Ascending aorta (tissue), 2 donors: ENCODE data around the gene EML4. TPM values are rescaled to one million over a fixed set of nuclear protein-coding genes. Genes with fewer than 3 reads are reported as not detected.

Source experiments
- DNase-seq, 2 donors: peaks; one replicate each; pipeline ENCODE4 v3.0.0-alpha.2; 2019; ENCODE audit warnings: low spot score in 2 of 2
- H3K27ac ChIP-seq, 2 donors: fragments of 200-600 bp; sonication (generic); one replicate each; pipeline ENCODE4 v1.5.1; 2016 to 2017; ENCODE audit warnings: mild to moderate bottlenecking in 1 of 2
- H3K27me3 ChIP-seq: fragments of 200-600 bp; sonication (generic); one replicate; pipeline ENCODE4 v1.5.1; 2017
- H3K36me3 ChIP-seq, 2 donors: fragments of 200-600 bp; sonication (generic); one replicate each; pipeline ENCODE4 v1.5.1; 2016
- H3K4me1 ChIP-seq, 2 donors: fragments of 200-600 bp; sonication (generic); one replicate each; pipeline ENCODE4 v1.5.1; 2016 to 2017; ENCODE audit warnings: mild to moderate bottlenecking in 1 of 2
- H3K4me3 ChIP-seq, 2 donors: fragments of 200-600 bp; sonication (generic); one replicate each; pipeline ENCODE4 v1.5.1; 2016 to 2017; ENCODE audit warnings: mild to moderate bottlenecking in 1 of 2
- H3K9me3 ChIP-seq, 2 donors: fragments of 200-600 bp; sonication (generic); one replicate each; pipeline ENCODE4 v1.5.1; 2016
- intact Hi-C: fragments of 100-400 bp; cut with DNase I; formaldehyde crosslinking; loops from one replicate; pipeline ENCODE4 v1.15.1; 2023
- total RNA-seq: library from RNA; depleted of rRNA; stranded (reverse); fragments of >200 nt; gene quantifications from one replicate; pipeline ENCODE4 v1.1.0, GENCODE V29; 2016
- TF ChIP-seq, protein P1 (sequence below), 3 experiments: fragments of 200-600 bp in 2 of 3; fragments of 450-650 bp in 1 of 3; sonication (generic) in 2 of 3; IDR thresholded peaks; one replicate each; pipeline ENCODE4 v1.5.1; 2016 to 2019; ENCODE audit warnings: antibody characterized with exemption in 3 of 3, mild to moderate bottlenecking in 1 of 3, moderate library complexity in 1 of 3

EML4 gene
- total RNA-seq, 1 donor from 2014 or later = 25.2 TPM

GRCh38 chr2:42224422-42225067 is 55.4 kb downstream of the EML4 start:
- intact Hi-C loops = no loop called here
- no peaks in the 10 kb centered on the region for H3K27me3 ChIP-seq
- H3K4me3 ChIP-seq = no peak overlapping the region
- peaks cover 0 to 6% of the 10 kb centered on the region in 2 donors for H3K4me1 ChIP-seq
- no peak overlapping the region for H3K27ac ChIP-seq
- no peaks in the 10 kb centered on the region for H3K9me3 ChIP-seq
- DNase-seq = no peak
- H3K36me3 ChIP-seq = no peaks in the 10 kb centered on the region
- TF ChIP-seq, protein P1, sequence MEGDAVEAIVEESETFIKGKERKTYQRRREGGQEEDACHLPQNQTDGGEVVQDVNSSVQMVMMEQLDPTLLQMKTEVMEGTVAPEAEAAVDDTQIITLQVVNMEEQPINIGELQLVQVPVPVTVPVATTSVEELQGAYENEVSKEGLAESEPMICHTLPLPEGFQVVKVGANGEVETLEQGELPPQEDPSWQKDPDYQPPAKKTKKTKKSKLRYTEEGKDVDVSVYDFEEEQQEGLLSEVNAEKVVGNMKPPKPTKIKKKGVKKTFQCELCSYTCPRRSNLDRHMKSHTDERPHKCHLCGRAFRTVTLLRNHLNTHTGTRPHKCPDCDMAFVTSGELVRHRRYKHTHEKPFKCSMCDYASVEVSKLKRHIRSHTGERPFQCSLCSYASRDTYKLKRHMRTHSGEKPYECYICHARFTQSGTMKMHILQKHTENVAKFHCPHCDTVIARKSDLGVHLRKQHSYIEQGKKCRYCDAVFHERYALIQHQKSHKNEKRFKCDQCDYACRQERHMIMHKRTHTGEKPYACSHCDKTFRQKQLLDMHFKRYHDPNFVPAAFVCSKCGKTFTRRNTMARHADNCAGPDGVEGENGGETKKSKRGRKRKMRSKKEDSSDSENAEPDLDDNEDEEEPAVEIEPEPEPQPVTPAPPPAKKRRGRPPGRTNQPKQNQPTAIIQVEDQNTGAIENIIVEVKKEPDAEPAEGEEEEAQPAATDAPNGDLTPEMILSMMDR (IDR thresholded peaks at IDR 0.05) = no peak

DNA sequence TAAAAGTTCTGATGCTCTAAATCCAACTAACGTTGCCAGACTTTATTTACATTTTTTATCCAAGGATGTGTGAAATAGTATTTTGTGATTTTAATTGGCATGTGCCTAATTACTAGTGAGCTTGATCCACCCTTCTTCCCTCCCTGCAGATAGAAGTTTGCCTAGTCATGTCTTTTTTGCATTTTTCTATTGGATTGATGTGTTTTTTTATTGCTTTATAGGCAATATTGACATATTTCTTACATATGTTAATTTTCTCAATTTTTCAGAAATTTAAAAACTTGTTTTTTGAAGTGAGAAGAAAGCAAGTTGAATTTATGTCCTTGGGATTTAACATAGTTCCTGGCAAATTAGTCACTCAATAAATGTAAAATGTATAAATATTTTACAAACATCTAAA is 56.4 kb downstream of the EML4 start:
- DNase-seq = no peak
- no peak overlapping the region for H3K27ac ChIP-seq
- H3K9me3 ChIP-seq = no peaks in the 10 kb centered on the region
- peaks cover 0 to 6% of the 10 kb centered on the region in 2 donors for H3K4me1 ChIP-seq
- no peaks in the 10 kb centered on the region for H3K27me3 ChIP-seq
- no peak overlapping the region for H3K4me3 ChIP-seq
- TF ChIP-seq, protein P1 (IDR thresholded peaks at IDR 0.05) = no peak
- intact Hi-C loops = no loop called here
- H3K36me3 ChIP-seq = no peaks in the 10 kb centered on the region

GRCh38 chr2:42227491-42227890 is 58.3 kb downstream of the EML4 start:
- H3K4me1 ChIP-seq = peaks cover 0 to 6% of the 10 kb centered on the region in 2 donors
- TF ChIP-seq, protein P1 (IDR thresholded peaks at IDR 0.05) = no peak
- H3K9me3 ChIP-seq = no peaks in the 10 kb centered on the region
- no peak overlapping the region for H3K4me3 ChIP-seq
- no peaks in the 10 kb centered on the region for H3K36me3 ChIP-seq
- H3K27ac ChIP-seq = no peak overlapping the region
- DNase-seq = no peak
- intact Hi-C loops = no loop called here
- no peaks in the 10 kb centered on the region for H3K27me3 ChIP-seq

GRCh38 chr2:42228101-42228500 is 58.9 kb downstream of the EML4 start:
- no peaks in the 10 kb centered on the region for H3K9me3 ChIP-seq
- H3K4me1 ChIP-seq = peaks cover 0 to 6% of the 10 kb centered on the region in 2 donors
- no peaks in the 10 kb centered on the region for H3K27me3 ChIP-seq
- no peak overlapping the region for H3K4me3 ChIP-seq
- H3K27ac ChIP-seq = no peak overlapping the region
- no peaks in the 10 kb centered on the region for H3K36me3 ChIP-seq
- intact Hi-C loops = no loop called here
- TF ChIP-seq, protein P1 (IDR thresholded peaks at IDR 0.05) = no peak
- no peak for DNase-seq

GRCh38 chr2:42229949-42230348 is 60.8 kb downstream of the EML4 start:
- TF ChIP-seq, protein P1 (IDR thresholded peaks at IDR 0.05) = no peak
- no peaks in the 10 kb centered on the region for H3K4me1 ChIP-seq
- H3K36me3 ChIP-seq = no peaks in the 10 kb centered on the region
- intact Hi-C loops = no loop called here
- H3K27me3 ChIP-seq = no peaks in the 10 kb centered on the region
- H3K4me3 ChIP-seq = no peak overlapping the region
- no peak overlapping the region for H3K27ac ChIP-seq
- H3K9me3 ChIP-seq = no peaks in the 10 kb centered on the region
- DNase-seq = no peak

DNA sequence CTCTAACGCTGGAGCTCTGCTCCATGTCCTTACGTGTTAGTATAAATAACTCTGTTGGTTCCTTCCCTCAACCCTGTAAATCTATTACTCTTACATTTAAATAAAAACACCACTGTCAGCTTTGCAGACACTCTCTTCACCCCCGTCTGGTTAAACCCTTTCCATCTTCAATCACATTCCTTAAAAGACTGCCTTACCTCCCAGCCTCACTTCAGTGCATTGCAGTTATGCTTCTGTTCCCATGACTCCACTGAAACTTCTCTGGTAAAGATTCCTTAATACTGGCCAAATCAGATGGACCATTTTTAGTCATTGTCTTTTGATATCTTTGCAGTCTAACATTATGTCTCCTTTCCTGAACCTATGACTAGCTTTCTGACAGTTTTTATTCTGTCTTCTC is 61.7 kb downstream of the EML4 start:
- TF ChIP-seq, protein P1 (IDR thresholded peaks at IDR 0.05) = no peak
- no peaks in the 10 kb centered on the region for H3K4me1 ChIP-seq
- intact Hi-C loops = no loop called here

More for the DNA sequence above, 61.7 kb downstream of the EML4 start:
- Histone ChIP-seq H3K27me3 (no peaks in the 10 kb centered on the region), H3K27ac (no peak overlapping the region), H3K9me3 (no peaks in the 10 kb centered on the region), H3K36me3 (no peaks in the 10 kb centered on the region), H3K4me3 (no peak overlapping the region)
- DNase-seq = no peak
